Neural cell (in vitro differentiated cells): ENCODE data around the gene P2RX2.

ENCODE experiments used
- EZH2 ChIP-seq: fragments of 200-600, 300-800 bp; shearing (Covaris generic), sonication (generic); IDR thresholded peaks from 2 replicates; pipeline ENCODE4 v1.6.1; 2014; ENCODE audit warnings: antibody characterized with exemption, low read length, borderline replicate concordance, mild to moderate bottlenecking; ENCODE audit not compliant: insufficient read depth, poor library complexity, severe bottlenecking
- MXI1 ChIP-seq: fragments of 450-650 bp; conservative IDR thresholded peaks from 2 replicates; pipeline ENCODE4 v1.6.1; 2014; ENCODE audit warnings: antibody characterized with exemption, mild to moderate bottlenecking; ENCODE audit not compliant: poor library complexity, severe bottlenecking
- POLR2AphosphoS5 ChIP-seq: IDR thresholded peaks from 2 replicates; pipeline ENCODE4 v1.6.1; 2012
- RAD21 ChIP-seq: fragments of 450-650 bp; conservative IDR thresholded peaks from 2 replicates; pipeline ENCODE4 v1.6.1; 2014; ENCODE audit warnings: antibody characterized with exemption, mild to moderate bottlenecking, moderate library complexity
- REST ChIP-seq: IDR thresholded peaks from 2 replicates; pipeline ENCODE4 v1.6.1; 2012; ENCODE audit warnings: borderline replicate concordance
- SMC3 ChIP-seq: fragments of 450-650 bp; conservative IDR thresholded peaks from 2 replicates; pipeline ENCODE4 v1.6.1; 2014; ENCODE audit warnings: antibody characterized with exemption, mild to moderate bottlenecking, moderate library complexity; ENCODE audit not compliant: poor library complexity
- TAF1 ChIP-seq: IDR thresholded peaks from 2 replicates; pipeline ENCODE4 v1.6.1; 2012; ENCODE audit warnings: low read depth
- TF ChIP-seq, protein P1 (sequence below): fragments of 450-650 bp; IDR thresholded peaks from 2 replicates; pipeline ENCODE4 v1.5.1; 2014; ENCODE audit warnings: antibody characterized with exemption, mild to moderate bottlenecking, moderate library complexity; ENCODE audit not compliant: poor library complexity, severe bottlenecking

- TF ChIP-seq, protein P1, sequence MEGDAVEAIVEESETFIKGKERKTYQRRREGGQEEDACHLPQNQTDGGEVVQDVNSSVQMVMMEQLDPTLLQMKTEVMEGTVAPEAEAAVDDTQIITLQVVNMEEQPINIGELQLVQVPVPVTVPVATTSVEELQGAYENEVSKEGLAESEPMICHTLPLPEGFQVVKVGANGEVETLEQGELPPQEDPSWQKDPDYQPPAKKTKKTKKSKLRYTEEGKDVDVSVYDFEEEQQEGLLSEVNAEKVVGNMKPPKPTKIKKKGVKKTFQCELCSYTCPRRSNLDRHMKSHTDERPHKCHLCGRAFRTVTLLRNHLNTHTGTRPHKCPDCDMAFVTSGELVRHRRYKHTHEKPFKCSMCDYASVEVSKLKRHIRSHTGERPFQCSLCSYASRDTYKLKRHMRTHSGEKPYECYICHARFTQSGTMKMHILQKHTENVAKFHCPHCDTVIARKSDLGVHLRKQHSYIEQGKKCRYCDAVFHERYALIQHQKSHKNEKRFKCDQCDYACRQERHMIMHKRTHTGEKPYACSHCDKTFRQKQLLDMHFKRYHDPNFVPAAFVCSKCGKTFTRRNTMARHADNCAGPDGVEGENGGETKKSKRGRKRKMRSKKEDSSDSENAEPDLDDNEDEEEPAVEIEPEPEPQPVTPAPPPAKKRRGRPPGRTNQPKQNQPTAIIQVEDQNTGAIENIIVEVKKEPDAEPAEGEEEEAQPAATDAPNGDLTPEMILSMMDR: no peak
- TF ChIP-seq REST (no peak), POLR2AphosphoS5 (no peak), SMC3 (no peak), TAF1 (no peak), EZH2 (no peak), RAD21 (no peak), MXI1 (no peak)
Measured at GRCh38 chr12:132665149-132665491, 46.5 kb downstream of the P2RX2 start.
